ENCODE results near the gene FBXW5. TPM values are rescaled to one million over a fixed set of nuclear protein-coding genes. Genes with fewer than 3 reads are reported as not detected.

Gene FBXW5
- total and polyA plus RNA-seq, 9 of the 15 experiments (the other 6 are each of a cell fraction or from before 2014, with no cell fraction given), result 0.21 to 128 (median 37.0) TPM

DNA sequence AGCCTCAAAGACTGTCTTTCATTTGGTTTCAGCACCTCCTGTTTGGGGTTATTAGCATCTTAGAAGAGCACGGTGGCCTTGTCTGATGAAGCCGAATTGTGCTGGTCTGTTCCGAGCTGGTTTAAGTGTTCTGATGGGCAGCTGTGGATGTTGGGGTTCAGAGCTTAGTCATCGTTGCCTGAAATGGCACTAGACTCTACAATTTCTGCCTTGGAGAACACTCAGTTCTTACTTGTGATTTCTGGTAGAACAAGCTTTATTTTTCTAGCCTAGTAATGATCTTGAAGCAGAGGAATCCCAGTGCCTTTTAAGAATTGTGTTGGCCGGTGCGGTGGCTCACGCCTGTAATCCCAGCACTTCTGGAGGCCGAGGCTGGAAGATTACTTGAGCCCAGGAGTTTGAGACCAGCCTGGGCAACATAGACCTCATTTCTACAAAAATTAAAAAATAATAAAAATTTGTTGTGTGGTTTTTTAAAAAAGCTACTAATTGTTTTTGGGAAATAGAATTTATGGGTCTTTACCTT is 7.8 kb downstream of the FBXW5 start:
- intact Hi-C loops (cut with micrococcal nuclease) (no loop called here), in situ Hi-C loops (cut with MboI) (no loop called here)
- Histone ChIP-seq H3K4me3 (no peak overlapping the region), H3K27me3 (ENCODE audit: control insufficient read depth in 2 of 2, insufficient read depth in 2 of 2, low read length in 2 of 2) (no peaks in the 10 kb centered on the region), H3K79me2 (ENCODE audit: control insufficient read depth, insufficient read depth, low read length) (peaks cover 2% of the 10 kb centered on the region; the same call in 1 of the 3 replicates), H3K36me3 (ENCODE audit: control insufficient read depth, insufficient read depth, low read length) (peaks cover 58% of the 10 kb centered on the region; the same call in 2 of the 3 replicates), H3K4me1 (replicated peaks in 1 of 2; ENCODE audit: control insufficient read depth in 2 of 2, insufficient read depth in 2 of 2, low read length in 2 of 2) (peaks cover 0 to 30% of the 10 kb centered on the region in 2 experiments; a peak in 1 of 5 replicates), H3K9me3 (replicated peaks; ENCODE audit: control insufficient read depth, insufficient read depth, low read depth, low read length) (no peaks in the 10 kb centered on the region), H2AFZ (ENCODE audit: low read depth, low read length) (no peak overlapping the region), H3K9ac (ENCODE audit: insufficient read depth in 1 of 2, low read depth in 2 of 2, low read length in 2 of 2) (no peak overlapping the region), H3K4me2 (ENCODE audit: insufficient read depth, low read length) (no peak overlapping the region), H4K20me1 (replicated peaks; ENCODE audit: control insufficient read depth, insufficient read depth, low read length) (no peaks in the 10 kb centered on the region), H3K27ac (ENCODE audit: extremely low read depth, low read depth, low read length) (peak overlapping the region; percentile 1; the same call in 1 of the 3 replicates), H3K9me1 (ENCODE audit: control insufficient read depth, insufficient read depth, low read length) (peaks cover 3% of the 10 kb centered on the region)
- POLR2A ChIA-PET, result interaction anchor here (0.6 to 2.4 kb wide), 5 partner anchors 9 to 34 kb away, joined by 3 to 19 read pairs (median 6); no protein-coding TSS in a partner anchor
- no TSS peak for BruUV-seq (replicated peaks)
- CTCF ChIA-PET (ENCODE audit: low intra/inter-chr PET ratio), result no interaction called here
- TF ChIP-seq ATF2 (CRISPR knock-in tag; IDR thresholded peaks at IDR 0.05) (no peak), C11orf30 (IDR thresholded peaks at IDR 0.05; ENCODE audit: low read depth) (no peak), BMI1 (IDR thresholded peaks at IDR 0.05; ENCODE audit: low read length) (no peak), CCAR2 (IDR thresholded peaks at IDR 0.05; ENCODE audit: low read depth, low read length) (no peak), RBM25 (IDR thresholded peaks at IDR 0.05; ENCODE audit: low read depth, low read length, severe bottlenecking) (no peak), ELF2 (CRISPR knock-in tag; IDR thresholded peaks at IDR 0.05) (no peak), MTF1 (CRISPR knock-in tag; IDR thresholded peaks at IDR 0.05; ENCODE audit: borderline replicate concordance) (no peak)
- TF ChIP-seq, protein P1, sequence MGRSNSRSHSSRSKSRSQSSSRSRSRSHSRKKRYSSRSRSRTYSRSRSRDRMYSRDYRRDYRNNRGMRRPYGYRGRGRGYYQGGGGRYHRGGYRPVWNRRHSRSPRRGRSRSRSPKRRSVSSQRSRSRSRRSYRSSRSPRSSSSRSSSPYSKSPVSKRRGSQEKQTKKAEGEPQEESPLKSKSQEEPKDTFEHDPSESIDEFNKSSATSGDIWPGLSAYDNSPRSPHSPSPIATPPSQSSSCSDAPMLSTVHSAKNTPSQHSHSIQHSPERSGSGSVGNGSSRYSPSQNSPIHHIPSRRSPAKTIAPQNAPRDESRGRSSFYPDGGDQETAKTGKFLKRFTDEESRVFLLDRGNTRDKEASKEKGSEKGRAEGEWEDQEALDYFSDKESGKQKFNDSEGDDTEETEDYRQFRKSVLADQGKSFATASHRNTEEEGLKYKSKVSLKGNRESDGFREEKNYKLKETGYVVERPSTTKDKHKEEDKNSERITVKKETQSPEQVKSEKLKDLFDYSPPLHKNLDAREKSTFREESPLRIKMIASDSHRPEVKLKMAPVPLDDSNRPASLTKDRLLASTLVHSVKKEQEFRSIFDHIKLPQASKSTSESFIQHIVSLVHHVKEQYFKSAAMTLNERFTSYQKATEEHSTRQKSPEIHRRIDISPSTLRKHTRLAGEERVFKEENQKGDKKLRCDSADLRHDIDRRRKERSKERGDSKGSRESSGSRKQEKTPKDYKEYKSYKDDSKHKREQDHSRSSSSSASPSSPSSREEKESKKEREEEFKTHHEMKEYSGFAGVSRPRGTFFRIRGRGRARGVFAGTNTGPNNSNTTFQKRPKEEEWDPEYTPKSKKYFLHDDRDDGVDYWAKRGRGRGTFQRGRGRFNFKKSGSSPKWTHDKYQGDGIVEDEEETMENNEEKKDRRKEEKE (IDR thresholded peaks at IDR 0.05; ENCODE audit: borderline replicate concordance in 1 of 2, control insufficient read depth in 1 of 2, low read depth in 2 of 2, low read length in 1 of 2), result no peak
- TF ChIP-seq, protein P2, sequence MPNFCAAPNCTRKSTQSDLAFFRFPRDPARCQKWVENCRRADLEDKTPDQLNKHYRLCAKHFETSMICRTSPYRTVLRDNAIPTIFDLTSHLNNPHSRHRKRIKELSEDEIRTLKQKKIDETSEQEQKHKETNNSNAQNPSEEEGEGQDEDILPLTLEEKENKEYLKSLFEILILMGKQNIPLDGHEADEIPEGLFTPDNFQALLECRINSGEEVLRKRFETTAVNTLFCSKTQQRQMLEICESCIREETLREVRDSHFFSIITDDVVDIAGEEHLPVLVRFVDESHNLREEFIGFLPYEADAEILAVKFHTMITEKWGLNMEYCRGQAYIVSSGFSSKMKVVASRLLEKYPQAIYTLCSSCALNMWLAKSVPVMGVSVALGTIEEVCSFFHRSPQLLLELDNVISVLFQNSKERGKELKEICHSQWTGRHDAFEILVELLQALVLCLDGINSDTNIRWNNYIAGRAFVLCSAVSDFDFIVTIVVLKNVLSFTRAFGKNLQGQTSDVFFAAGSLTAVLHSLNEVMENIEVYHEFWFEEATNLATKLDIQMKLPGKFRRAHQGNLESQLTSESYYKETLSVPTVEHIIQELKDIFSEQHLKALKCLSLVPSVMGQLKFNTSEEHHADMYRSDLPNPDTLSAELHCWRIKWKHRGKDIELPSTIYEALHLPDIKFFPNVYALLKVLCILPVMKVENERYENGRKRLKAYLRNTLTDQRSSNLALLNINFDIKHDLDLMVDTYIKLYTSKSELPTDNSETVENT (CRISPR knock-in tag; IDR thresholded peaks at IDR 0.05), result no peak
- DNase-seq (ENCODE audit: extremely low read depth in 1 of 4, low spot score in 3 of 4) (no peak), FAIRE-seq (peak; percentile 37), ATAC-seq (no peak)
- 73% methylated on average over 8 of the region's 8 CpGs for WGBS (ENCODE audit: insufficient coverage, low coverage, missing lambda C conversion rate)

All from K562 (cell line).